Measurements from ENCODE around the gene GOSR2.

Gene GOSR2

DNA sequence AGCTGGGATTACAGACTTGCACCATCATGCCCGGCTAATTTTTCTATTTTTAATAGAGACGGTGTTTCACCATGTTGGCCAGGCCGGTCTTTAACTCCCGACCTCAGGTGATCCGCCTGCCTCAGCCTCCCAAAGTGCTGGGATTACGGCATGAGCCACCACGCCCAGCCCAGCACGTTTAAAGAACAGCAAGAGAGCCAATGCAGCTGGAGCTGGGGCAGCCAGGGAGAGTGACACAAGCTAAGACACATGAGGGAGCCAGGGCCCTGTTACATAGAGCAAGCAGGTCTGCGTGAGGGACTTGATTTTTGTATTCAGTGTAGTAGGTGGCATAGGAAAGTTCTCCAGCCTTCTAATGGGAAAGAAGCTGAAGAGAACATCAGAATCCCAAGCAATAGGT, 21.7 kb upstream of the GOSR2 start:
- H3K4me3 ChIP-seq (ENCODE audit: low read depth, low read length): no peak overlapping the region
- no peak for TF ChIP-seq CTCF (IDR thresholded peaks at IDR 0.05; ENCODE audit: borderline replicate concordance, insufficient read depth, low read depth, low read length)

DNA sequence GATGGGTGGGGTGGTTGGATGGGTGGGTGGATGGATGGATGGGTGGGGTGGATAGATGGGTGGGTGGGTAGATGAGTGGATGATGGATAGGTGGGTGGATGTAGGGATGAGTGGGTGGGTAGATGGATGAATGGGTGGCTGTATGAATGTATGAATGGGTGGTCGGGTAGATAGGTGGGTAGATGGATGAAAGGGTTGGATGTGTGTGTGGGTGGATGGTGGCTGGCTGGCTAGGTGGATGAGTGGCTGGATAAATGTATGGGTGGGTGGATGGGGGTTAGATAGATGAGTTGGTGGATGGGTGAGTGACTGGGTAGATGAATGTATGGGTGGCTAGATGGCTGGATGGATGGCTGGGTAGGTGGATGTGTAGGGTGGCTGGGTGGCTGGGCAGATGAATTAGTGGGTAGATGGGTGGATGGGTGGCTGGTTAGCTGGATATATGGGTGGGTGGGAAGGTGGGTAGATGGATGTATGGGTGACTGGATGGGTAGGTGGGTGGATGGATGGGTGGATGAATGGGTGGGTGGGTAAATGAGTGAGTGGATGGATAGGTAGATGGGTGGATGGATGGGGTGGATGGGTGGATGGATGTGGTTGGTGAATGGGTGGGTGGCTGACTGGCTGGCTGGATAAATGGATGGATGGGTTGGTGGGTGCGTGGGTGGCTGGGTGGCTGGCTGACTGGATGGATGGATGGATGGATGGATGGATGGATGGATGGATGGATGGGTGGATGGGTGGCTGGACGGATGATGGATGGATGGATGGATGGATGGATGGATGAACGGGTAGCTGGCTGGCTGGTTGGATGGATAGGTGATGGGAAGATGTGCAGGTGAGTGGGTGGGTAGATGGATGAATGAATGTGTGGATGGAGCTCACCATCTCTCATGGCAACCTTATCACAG, 18.9 kb upstream of the GOSR2 start:
- H3K4me3 ChIP-seq (ENCODE audit: low read depth, low read length): no peak overlapping the region
- no peak for TF ChIP-seq CTCF (IDR thresholded peaks at IDR 0.05; ENCODE audit: borderline replicate concordance, insufficient read depth, low read depth, low read length)

- H3K4me3 ChIP-seq (ENCODE audit: low read depth, low read length): no peak overlapping the region
- no peak for TF ChIP-seq CTCF (IDR thresholded peaks at IDR 0.05; ENCODE audit: borderline replicate concordance, insufficient read depth, low read depth, low read length)
These were observed 14.8 kb upstream of the GOSR2 start for GRCh38 chr17:46908068-46908737.

DNA sequence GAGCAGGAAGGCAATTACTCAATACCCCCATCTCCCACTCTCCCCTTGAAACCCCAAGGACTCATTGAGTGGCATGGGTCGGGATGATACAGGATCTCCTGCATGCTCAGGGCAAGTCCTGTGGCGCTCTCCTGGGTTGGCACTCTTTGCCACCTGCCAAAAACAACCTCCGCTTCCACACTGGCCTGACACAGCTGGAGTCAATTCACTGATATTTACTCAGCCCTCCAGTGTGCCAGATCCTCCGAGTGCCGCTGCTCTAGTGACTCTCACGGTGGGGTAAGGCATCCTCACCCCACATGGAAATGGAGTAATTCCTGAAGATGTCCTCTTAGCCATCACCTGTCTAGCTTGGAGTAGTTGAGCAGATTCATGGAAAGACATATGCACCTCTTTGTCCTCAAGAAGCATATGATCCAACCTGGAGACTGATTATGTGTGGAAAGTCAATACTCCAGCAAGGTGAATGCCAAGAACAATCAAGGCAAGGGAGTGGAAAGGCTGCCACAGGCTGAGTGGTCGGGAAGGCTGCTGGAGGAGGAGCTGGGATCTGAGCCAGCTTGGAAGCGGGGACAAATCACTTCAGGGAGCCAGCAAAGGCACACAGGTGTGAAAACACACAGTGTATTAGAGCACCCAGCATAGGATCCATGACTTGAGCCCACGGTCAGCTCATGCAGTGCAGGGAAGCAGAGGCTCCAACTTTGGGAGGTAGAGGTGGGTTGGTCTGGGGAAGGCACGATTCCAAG, 12.6 kb upstream of the GOSR2 start:
- no peak overlapping the region for H3K4me3 ChIP-seq (ENCODE audit: low read depth, low read length)
- no peak for TF ChIP-seq CTCF (IDR thresholded peaks at IDR 0.05; ENCODE audit: borderline replicate concordance, insufficient read depth, low read depth, low read length)

GRCh38 chr17:46911311-46911710, 11.6 kb upstream of the GOSR2 start:
- TF ChIP-seq CTCF (IDR thresholded peaks at IDR 0.05; ENCODE audit: borderline replicate concordance, insufficient read depth, low read depth, low read length): no peak

GRCh38 chr17:46915596-46915995, 7.4 kb upstream of the GOSR2 start:
- TF ChIP-seq CTCF (IDR thresholded peaks at IDR 0.05; ENCODE audit: borderline replicate concordance, insufficient read depth, low read depth, low read length): no peak
- no peak overlapping the region for H3K4me3 ChIP-seq (ENCODE audit: low read depth, low read length)

More at GRCh38 chr17:46911311-46911710, 11.6 kb upstream of the GOSR2 start:
- H3K4me3 ChIP-seq (ENCODE audit: low read depth, low read length): no peak overlapping the region

All from GM12875 (cell line).